ENCODE measurements around the gene GSTCD. TPM values are rescaled to one million over a fixed set of nuclear protein-coding genes. Genes with fewer than 3 reads are reported as not detected.
"Not testable (repeated sequence)": the region's sequence is repeated elsewhere in the genome, so short reads cannot be mapped to it uniquely, and the experiment has no call there.

The GSTCD gene
- total RNA-seq, 1 donor = 22.5 TPM

GRCh38 chr4:105851196-105851595 lies 142.6 kb downstream of the GSTCD start:
- TF ChIP-seq, protein P1, sequence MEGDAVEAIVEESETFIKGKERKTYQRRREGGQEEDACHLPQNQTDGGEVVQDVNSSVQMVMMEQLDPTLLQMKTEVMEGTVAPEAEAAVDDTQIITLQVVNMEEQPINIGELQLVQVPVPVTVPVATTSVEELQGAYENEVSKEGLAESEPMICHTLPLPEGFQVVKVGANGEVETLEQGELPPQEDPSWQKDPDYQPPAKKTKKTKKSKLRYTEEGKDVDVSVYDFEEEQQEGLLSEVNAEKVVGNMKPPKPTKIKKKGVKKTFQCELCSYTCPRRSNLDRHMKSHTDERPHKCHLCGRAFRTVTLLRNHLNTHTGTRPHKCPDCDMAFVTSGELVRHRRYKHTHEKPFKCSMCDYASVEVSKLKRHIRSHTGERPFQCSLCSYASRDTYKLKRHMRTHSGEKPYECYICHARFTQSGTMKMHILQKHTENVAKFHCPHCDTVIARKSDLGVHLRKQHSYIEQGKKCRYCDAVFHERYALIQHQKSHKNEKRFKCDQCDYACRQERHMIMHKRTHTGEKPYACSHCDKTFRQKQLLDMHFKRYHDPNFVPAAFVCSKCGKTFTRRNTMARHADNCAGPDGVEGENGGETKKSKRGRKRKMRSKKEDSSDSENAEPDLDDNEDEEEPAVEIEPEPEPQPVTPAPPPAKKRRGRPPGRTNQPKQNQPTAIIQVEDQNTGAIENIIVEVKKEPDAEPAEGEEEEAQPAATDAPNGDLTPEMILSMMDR (IDR thresholded peaks at IDR 0.05; ENCODE audit: insufficient read depth, low read depth, low read length) = no peak

DNA sequence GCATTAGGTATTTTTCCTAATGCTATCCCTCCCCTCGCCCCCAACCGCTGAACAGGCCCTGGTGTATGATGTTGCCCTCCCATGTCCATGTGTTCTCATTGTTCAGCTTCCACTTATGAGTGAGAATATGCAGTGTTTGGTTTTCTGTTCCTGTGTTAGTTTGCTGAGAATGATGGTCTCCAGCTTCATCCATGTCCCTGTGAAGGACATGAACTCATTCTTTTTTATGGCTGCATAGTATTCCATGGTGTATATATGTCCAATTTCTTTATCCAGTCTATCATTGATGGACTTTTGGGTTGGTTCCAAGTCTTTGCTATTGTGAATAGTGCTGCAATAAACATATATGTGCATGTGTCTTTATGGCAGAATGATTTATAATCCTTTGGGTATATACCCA lies 143.6 kb downstream of the GSTCD start:
- H3K4me3 ChIP-seq (ENCODE audit: low read depth, low read length); DNase-seq (ENCODE audit: low read depth): not testable (repeated sequence)

More at GRCh38 chr4:105851196-105851595, 142.6 kb downstream of the GSTCD start:
- no peak for DNase-seq (ENCODE audit: low read depth)
- no peak overlapping the region for H3K4me3 ChIP-seq (ENCODE audit: low read depth, low read length)

DNA sequence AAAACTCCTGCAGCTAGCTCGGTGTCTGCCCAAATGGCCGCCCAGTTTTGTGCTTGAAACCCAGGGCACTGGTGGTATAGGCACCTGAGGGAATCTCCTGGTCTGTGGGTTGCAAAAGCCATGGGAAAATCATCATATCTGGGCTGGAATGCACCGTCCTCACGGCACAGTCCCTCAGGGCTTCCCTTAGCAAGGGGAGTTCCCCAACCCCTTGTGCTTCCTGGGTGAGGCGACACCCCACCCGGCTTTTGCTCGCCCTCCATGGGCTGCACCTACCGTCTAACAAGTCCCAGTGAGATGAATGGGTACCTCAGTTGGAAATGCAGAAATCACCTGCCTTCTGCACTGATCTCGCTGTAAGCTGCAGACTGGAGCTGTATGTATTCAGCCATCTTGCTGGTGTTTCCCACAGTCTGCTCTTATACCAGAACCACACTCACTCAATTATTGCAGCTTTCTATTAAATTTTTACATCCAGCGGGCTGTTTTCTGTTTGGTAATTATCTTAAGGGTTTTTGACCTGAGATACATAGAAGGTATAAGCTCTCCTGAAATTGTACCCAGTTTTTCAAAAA lies 150.0 kb downstream of the GSTCD start:
- no peak overlapping the region for H3K4me3 ChIP-seq (ENCODE audit: low read depth, low read length)
- TF ChIP-seq, protein P1 (IDR thresholded peaks at IDR 0.05; ENCODE audit: insufficient read depth, low read depth, low read length) = no peak

GRCh38 chr4:105859233-105859632 lies 150.6 kb downstream of the GSTCD start:
- TF ChIP-seq, protein P1 (IDR thresholded peaks at IDR 0.05; ENCODE audit: insufficient read depth, low read depth, low read length) = no peak
- H3K4me3 ChIP-seq (ENCODE audit: low read depth, low read length) = no peak overlapping the region
- DNase-seq (ENCODE audit: low read depth) = peak; percentile 73

More for the DNA sequence above, 150.0 kb downstream of the GSTCD start:
- no peak for DNase-seq (ENCODE audit: low read depth)

GRCh38 chr4:105870963-105871362 lies 162.4 kb downstream of the GSTCD start:
- TF ChIP-seq, protein P1 (IDR thresholded peaks at IDR 0.05; ENCODE audit: insufficient read depth, low read depth, low read length) = no peak
- H3K4me3 ChIP-seq (ENCODE audit: low read depth, low read length) = no peak overlapping the region
- DNase-seq (ENCODE audit: low read depth) = no peak

DNA sequence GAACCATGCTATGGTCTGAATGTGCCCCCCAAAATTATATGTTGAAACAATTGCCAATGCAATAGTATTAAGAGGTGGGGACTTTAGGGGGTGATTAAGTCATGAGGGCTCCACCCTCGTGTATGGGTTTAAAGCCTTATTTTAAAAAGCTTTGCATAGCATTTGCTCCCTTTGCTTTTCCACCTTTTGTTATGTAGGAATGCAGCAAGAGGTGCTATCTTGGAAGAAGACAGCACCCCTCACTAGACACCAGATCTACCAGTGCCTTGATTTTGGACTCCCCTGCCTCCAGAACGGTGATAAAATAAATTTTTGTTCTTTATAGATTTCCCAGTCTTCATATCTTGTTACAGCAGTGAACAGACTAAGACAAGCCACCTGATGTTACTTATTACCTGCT lies 163.4 kb downstream of the GSTCD start:
- H3K4me3 ChIP-seq (ENCODE audit: low read depth, low read length) = no peak overlapping the region
- TF ChIP-seq, protein P1 (IDR thresholded peaks at IDR 0.05; ENCODE audit: insufficient read depth, low read depth, low read length) = no peak

GRCh38 chr4:105875233-105875632 lies 166.6 kb downstream of the GSTCD start:
- TF ChIP-seq, protein P1 (IDR thresholded peaks at IDR 0.05; ENCODE audit: insufficient read depth, low read depth, low read length) = no peak
- DNase-seq (ENCODE audit: low read depth) = no peak
- no peak overlapping the region for H3K4me3 ChIP-seq (ENCODE audit: low read depth, low read length)

More for the DNA sequence above, 163.4 kb downstream of the GSTCD start:
- no peak for DNase-seq (ENCODE audit: low read depth)
